K562 (cell line): ENCODE data around the gene SMIM45.

ENCODE experiments used
- CGGBP1 ChIP-seq: fragments of 250-450 bp; sonication (Bioruptor Pico); IDR thresholded peaks from 2 replicates; pipeline ENCODE4 v1.9.0; 2021; ENCODE audit warnings: mild to moderate bottlenecking
- CHD2 ChIP-seq: IDR thresholded peaks from 2 replicates; pipeline ENCODE4 v1.6.1; 2011; ENCODE audit warnings: low read depth, low read length
- E2F1 ChIP-seq: sonication (generic); formaldehyde crosslinking; IDR thresholded peaks from 2 replicates; pipeline ENCODE4 v1.8.1; 2023; ENCODE audit warnings: mild to moderate bottlenecking, missing genetic modification reagents, moderate library complexity
- FOXA1 ChIP-seq: fragments of 450-650 bp; IDR thresholded peaks from 2 replicates; pipeline ENCODE4 v1.6.1; 2016; ENCODE audit warnings: mild to moderate bottlenecking, borderline replicate concordance
- FOXJ3 ChIP-seq: sonication (generic); formaldehyde crosslinking; IDR thresholded peaks from 2 replicates; pipeline ENCODE4 v1.4.0; 2020; ENCODE audit warnings: mild to moderate bottlenecking, missing genetic modification reagents
- HEY1 ChIP-seq: fragments of 250-450 bp; sonication (Bioruptor Pico); IDR thresholded peaks from 2 replicates; pipeline ENCODE4 v1.5.0; 2020; ENCODE audit warnings: mild to moderate bottlenecking, moderate library complexity, borderline replicate concordance
- KAT7 ChIP-seq: sonication (generic); formaldehyde crosslinking; IDR thresholded peaks from 2 replicates; pipeline ENCODE4 v1.8.0; 2022; ENCODE audit warnings: missing genetic modification reagents, mild to moderate bottlenecking, borderline replicate concordance
- NFYB ChIP-seq: IDR thresholded peaks from 2 replicates; pipeline ENCODE4 v1.6.1; 2011; ENCODE audit warnings: mild to moderate bottlenecking, moderate library complexity; ENCODE audit not compliant: insufficient read length; ENCODE audit errors: extremely low read depth
- NKRF ChIP-seq: fragments of 450-650 bp; IDR thresholded peaks from 2 replicates; pipeline ENCODE4 v1.6.1; 2016; ENCODE audit warnings: borderline replicate concordance
- NONO ChIP-seq, 2 experiments: fragments of 200-400 bp in 1 of 2; fragments of 450-650 bp in 1 of 2; formaldehyde crosslinking in 1 of 2; IDR thresholded peaks; 2 replicates each; pipeline ENCODE4 v1.6.1; 2017; ENCODE audit warnings: low read depth in 2 of 2, mild to moderate bottlenecking in 2 of 2, moderate library complexity in 2 of 2, low read length in 1 of 2
- PKNOX1 ChIP-seq: fragments of 450-650 bp; IDR thresholded peaks from 2 replicates; pipeline ENCODE4 v1.6.1; 2016
- SETDB1 ChIP-seq: IDR thresholded peaks from one replicate; pipeline ENCODE4 v1.6.1; 2012; ENCODE audit warnings: low read length, control low read depth, inconsistent platforms
- TCF7L2 ChIP-seq: fragments of 150-350 bp; IDR thresholded peaks from 2 replicates; pipeline ENCODE4 v1.6.1; 2016; ENCODE audit warnings: low read depth, mild to moderate bottlenecking, low read length, moderate library complexity
- USF2 ChIP-seq: sonication (generic); formaldehyde crosslinking; IDR thresholded peaks from 2 replicates; pipeline ENCODE4 v1.5.0; 2020; ENCODE audit warnings: missing genetic modification reagents
- ZBTB1 ChIP-seq: sonication (generic); formaldehyde crosslinking; IDR thresholded peaks from 2 replicates; pipeline ENCODE4 v1.8.1; 2023; ENCODE audit warnings: missing genetic modification reagents, low read depth, mild to moderate bottlenecking, borderline replicate concordance
- ZBTB5 ChIP-seq: fragments of 450-650 bp; IDR thresholded peaks from 2 replicates; pipeline ENCODE4 v1.6.1; 2017; ENCODE audit warnings: antibody characterized with exemption
- ZNF133 ChIP-seq: fragments of 250-450 bp; sonication (Bioruptor Pico); IDR thresholded peaks from 2 replicates; pipeline ENCODE4 v1.4.0; 2020; ENCODE audit warnings: mild to moderate bottlenecking
- ZNF766 ChIP-seq: fragments of 200-800 bp; sonication (Bioruptor generic); conservative IDR thresholded peaks from 2 replicates; pipeline ENCODE4 v1.6.1; 2016; ENCODE audit warnings: missing genetic modification characterization, missing compliant biosample characterization
- ZNF830 ChIP-seq: fragments of 250-450 bp; sonication (Bioruptor Pico); IDR thresholded peaks from 2 replicates; pipeline ENCODE4 v1.5.0; 2021; ENCODE audit warnings: mild to moderate bottlenecking

The SMIM45 gene

GRCh38 chr22:41946629-41947423 lies 5.1 kb upstream of the SMIM45 start, which contains the start of gene CENPM (continued):
- TF ChIP-seq ZNF830 (CRISPR knock-in tag) (no peak), ZBTB1 (peak; percentile 78), ZBTB5 (no peak), FOXA1 (no peak), SETDB1 (no peak), ZNF133 (CRISPR knock-in tag) (no peak), FOXJ3 (no peak), NFYB (peak; percentile 98), NKRF (peak; percentile 85; the same call in 1 of the 2 replicates), HEY1 (no peak), PKNOX1 (peak; percentile 97), USF2 (CRISPR knock-in tag) (peak; percentile 95), CHD2 (peak; percentile 80), TCF7L2 (no peak), CGGBP1 (CRISPR knock-in tag) (no peak), E2F1 (CRISPR knock-in tag) (peak; percentile 77; the same call in 1 of the 2 replicates), NONO (IDR thresholded peaks at IDR 0.05; ENCODE audit: low read depth in 2 of 2, low read length in 1 of 2) (peak in 1 of 2 experiments; percentile 71; a peak in 1 of 4 replicates), ZNF766 (CRISPR knock-in tag) (no peak), KAT7 (CRISPR knock-in tag) (peak; percentile 75; the same call in 1 of the 2 replicates)
